Stimulated activated CD4-positive, alpha-beta T cell treated with anti-CD3 and anti-CD28 coated beads, Interleukin-15, amount 100 ng/mL, for 48 hours (primary cell): ENCODE measurements around the gene BDNF.

Source experiments
- DNase-seq, 2 donors: peaks; one replicate each; pipeline ENCODE4 v3.0.0-alpha.2; 2020; ENCODE audit warnings: low read depth in 2 of 2

The BDNF gene

GRCh38 chr11:27626269-27626937 is 73.9 kb downstream of the BDNF start:
- no peak for DNase-seq

GRCh38 chr11:27625347-27625912 is 74.8 kb downstream of the BDNF start:
- no peak for DNase-seq

GRCh38 chr11:27623945-27624523 is 76.2 kb downstream of the BDNF start:
- no peak for DNase-seq

GRCh38 chr11:27622541-27623300 is 77.5 kb downstream of the BDNF start:
- no peak for DNase-seq

GRCh38 chr11:27621405-27622161 is 78.7 kb downstream of the BDNF start:
- DNase-seq: no peak

- DNase-seq: no peak
Observed at GRCh38 chr11:27619763-27620335, 80.4 kb downstream of the BDNF start.

- DNase-seq: no peak
Observed at GRCh38 chr11:27619039-27619574, 81.1 kb downstream of the BDNF start.

GRCh38 chr11:27618281-27618915 is 81.9 kb downstream of the BDNF start:
- DNase-seq: no peak

- no peak for DNase-seq
Observed at GRCh38 chr11:27616711-27617110, 83.5 kb downstream of the BDNF start.

GRCh38 chr11:27615833-27616232 is 84.4 kb downstream of the BDNF start:
- no peak for DNase-seq

GRCh38 chr11:27614092-27614491 is 86.2 kb downstream of the BDNF start:
- DNase-seq: no peak

GRCh38 chr11:27612932-27613880 is 87.0 kb downstream of the BDNF start:
- no peak for DNase-seq

- DNase-seq: no peak
Observed at GRCh38 chr11:27611947-27612455, 88.3 kb downstream of the BDNF start.

- no peak for DNase-seq
Observed at GRCh38 chr11:27611390-27611789, 88.9 kb downstream of the BDNF start.

- no peak for DNase-seq
Observed at GRCh38 chr11:27610946-27611345, 89.3 kb downstream of the BDNF start.

GRCh38 chr11:27610280-27610679 is 90.0 kb downstream of the BDNF start:
- DNase-seq: no peak

- no peak for DNase-seq
Observed at GRCh38 chr11:27608951-27609350, 91.3 kb downstream of the BDNF start.

- no peak for DNase-seq
Observed at GRCh38 chr11:27605422-27605821, 94.8 kb downstream of the BDNF start.
